B cell (primary cell): ENCODE data around the gene MRTFB. TPM values are rescaled to one million over a fixed set of nuclear protein-coding genes. Genes with fewer than 3 reads are reported as not detected.

ENCODE experiments used
- ATAC-seq: fragments of 200-7000 bp; cut with Tn5 transposase; one replicate; pipeline ENCODE4 v1.10.0; 2021; ENCODE audit warnings: low read depth, mild to moderate bottlenecking, moderate number of reproducible peaks, moderate library complexity
- CTCF ChIA-PET: fragments of 350-600 bp; sonication (Branson Sonifier 250); formaldehyde crosslinking; loops from one replicate; lab custom pipeline; 2021; ENCODE audit warnings: antibody characterized with exemption, inconsistent platforms; lab: Charles Lee
- POLR2A ChIA-PET: fragments of 350-600 bp; sonication (Branson Sonifier 250); formaldehyde crosslinking; loops from one replicate; lab custom pipeline; 2021; ENCODE audit warnings: antibody characterized with exemption; lab: Charles Lee
- DNase-seq: peaks from one replicate; pipeline ENCODE4 v3.0.0; 2013
- H2AFZ ChIP-seq: 2 replicates; pipeline ENCODE4 v1.6.1; 2012; ENCODE audit warnings: mild to moderate bottlenecking, low read depth, low read length; ENCODE audit not compliant: insufficient read depth, poor library complexity, severe bottlenecking
- H3K27ac ChIP-seq, 2 donors: 1 replicate in 1 of 2; 2 replicates in 1 of 2; pipeline ENCODE4 v1.5.1; 2012 to 2013; ENCODE audit warnings: low read length in 2 of 2, mild to moderate bottlenecking in 2 of 2, moderate library complexity in 1 of 2
- H3K27me3 ChIP-seq, 4 experiments: fragments of 200-600 bp in 1 of 4; sonication (generic) in 1 of 4; replicated peaks in 1 of 4; 1 replicate in 2 of 4; 2 replicates in 2 of 4; pipeline versions ENCODE4 v1.6.1 to v1.7.0; 2013 to 2016; ENCODE audit warnings: low read length in 3 of 4, mild to moderate bottlenecking in 2 of 4, mixed read lengths in 1 of 4, moderate library complexity in 1 of 4; ENCODE audit not compliant: insufficient read depth in 4 of 4, control insufficient read depth in 3 of 4; ENCODE audit errors: control extremely low read depth in 1 of 4
- H3K36me3 ChIP-seq, 2 experiments: replicated peaks in 1 of 2; 1 replicate in 1 of 2; 2 replicates in 1 of 2; pipeline versions ENCODE4 v1.6.1 to v1.7.1; 2013; ENCODE audit warnings: low read length in 1 of 2; ENCODE audit not compliant: insufficient read depth in 2 of 2, control insufficient read depth in 1 of 2; ENCODE audit errors: control extremely low read depth in 1 of 2, extremely low read depth in 1 of 2
- H3K4me1 ChIP-seq, 2 donors: fragments of 200-600 bp in 1 of 2; sonication (generic) in 1 of 2; 1 replicate in 1 of 2; 2 replicates in 1 of 2; pipeline versions ENCODE4 v1.5.1 to v1.6.1; 2013 to 2017; ENCODE audit warnings: low read length in 2 of 2; ENCODE audit not compliant: control insufficient read depth in 2 of 2, insufficient read depth in 2 of 2
- H3K4me2 ChIP-seq: replicated peaks from 2 replicates; pipeline ENCODE3; 2012; ENCODE audit warnings: mild to moderate bottlenecking, low read depth, low read length; ENCODE audit not compliant: poor library complexity, severe bottlenecking
- H3K4me3 ChIP-seq, 5 experiments: fragments of 200-600 bp in 1 of 5; sonication (generic) in 1 of 5; 1 replicate in 3 of 5; 2 replicates in 2 of 5; pipeline versions ENCODE4 v1.5.1 to v1.7.0; 2011 to 2016; ENCODE audit warnings: low read length in 4 of 5, mild to moderate bottlenecking in 4 of 5, low read depth in 2 of 5, control low read depth in 1 of 5, moderate library complexity in 1 of 5; ENCODE audit not compliant: insufficient read depth in 1 of 5; ENCODE audit errors: control extremely low read depth in 1 of 5, extremely low read depth in 1 of 5
- H3K79me2 ChIP-seq: fragments of 200-600 bp; sonication (generic); one replicate; pipeline ENCODE4 v1.6.0; 2016; ENCODE audit warnings: low read length; ENCODE audit not compliant: control insufficient read depth, insufficient read depth
- H3K9ac ChIP-seq: fragments of 200-600 bp; sonication (generic); 2 replicates; pipeline ENCODE4 v1.6.1; 2017; ENCODE audit warnings: mild to moderate bottlenecking, low read length, moderate library complexity
- H3K9me3 ChIP-seq, 3 donors: one replicate each; pipeline versions ENCODE4 v1.6.1 to v1.7.1; 2013; ENCODE audit warnings: low read length in 2 of 3; ENCODE audit not compliant: control insufficient read depth in 2 of 3, insufficient read depth in 1 of 3; ENCODE audit errors: control extremely low read depth in 1 of 3
- H4K20me1 ChIP-seq: 2 replicates; pipeline ENCODE4 v1.6.0; 2012; ENCODE audit warnings: mild to moderate bottlenecking, low read length; ENCODE audit not compliant: insufficient read depth, control insufficient read depth, poor library complexity, severe bottlenecking
- H3K27ac Mint-ChIP-seq: one replicate; pipeline ENCODE4 v1.8.0; 2021; ENCODE audit warnings: mixed read lengths
- H3K27me3 Mint-ChIP-seq: one replicate; pipeline ENCODE4 v1.8.0; 2021; ENCODE audit warnings: mixed read lengths
- H3K4me1 Mint-ChIP-seq: one replicate; pipeline ENCODE4 v1.8.0; 2021; ENCODE audit warnings: mixed read lengths
- H3K4me3 Mint-ChIP-seq: one replicate; pipeline ENCODE4 v1.8.0; 2021; ENCODE audit warnings: mixed read lengths
- H3K9me3 Mint-ChIP-seq: one replicate; pipeline ENCODE4 v1.8.0; 2022; ENCODE audit warnings: mixed read lengths; ENCODE audit not compliant: insufficient read depth
- EZH2 ChIP-seq: IDR thresholded peaks from 2 replicates; pipeline ENCODE4 v1.6.1; 2012; ENCODE audit warnings: borderline replicate concordance, low read depth, mild to moderate bottlenecking, moderate library complexity, low read length; ENCODE audit not compliant: insufficient read depth, poor library complexity, severe bottlenecking
- WGBS: methylation state at CpG from one replicate; pipeline ENCODE4 v1.1.5; 2013; ENCODE audit warnings: missing lambda C conversion rate; ENCODE audit not compliant: insufficient coverage; 5-methylcytosine and 5-hydroxymethylcytosine counted together
- intact Hi-C: fragments of 100-400 bp; cut with micrococcal nuclease; formaldehyde crosslinking; loops from one replicate; pipeline ENCODE4 v1.10.0; 2022
- polyA plus RNA-seq: library from polyadenylated mRNA; depleted of rRNA; stranded (reverse); fragments of >200 nt; gene quantifications from 2 replicates; pipeline ENCODE4 v1.2.3, GENCODE V29; 2012
- total RNA-seq, 2 donors: library from RNA; stranded (reverse); fragments of 120-200 nt in 1 of 2; gene quantifications; 1 replicate in 1 of 2; 2 replicates in 1 of 2; pipeline versions ENCODE4 v1.2.3 to v1.2.4, GENCODE V29; 2013 to 2022
- TF ChIP-seq, protein P1 (sequence below): fragments of 200-600 bp; IDR thresholded peaks from one replicate; pipeline ENCODE4 v1.8.0; 2022; ENCODE audit warnings: antibody characterized with exemption, mild to moderate bottlenecking

The MRTFB gene
- total and polyA plus RNA-seq, 2 donors (not counting 1 experiment from before 2014, with no cell fraction given) = 6.6 to 39.5 TPM

DNA sequence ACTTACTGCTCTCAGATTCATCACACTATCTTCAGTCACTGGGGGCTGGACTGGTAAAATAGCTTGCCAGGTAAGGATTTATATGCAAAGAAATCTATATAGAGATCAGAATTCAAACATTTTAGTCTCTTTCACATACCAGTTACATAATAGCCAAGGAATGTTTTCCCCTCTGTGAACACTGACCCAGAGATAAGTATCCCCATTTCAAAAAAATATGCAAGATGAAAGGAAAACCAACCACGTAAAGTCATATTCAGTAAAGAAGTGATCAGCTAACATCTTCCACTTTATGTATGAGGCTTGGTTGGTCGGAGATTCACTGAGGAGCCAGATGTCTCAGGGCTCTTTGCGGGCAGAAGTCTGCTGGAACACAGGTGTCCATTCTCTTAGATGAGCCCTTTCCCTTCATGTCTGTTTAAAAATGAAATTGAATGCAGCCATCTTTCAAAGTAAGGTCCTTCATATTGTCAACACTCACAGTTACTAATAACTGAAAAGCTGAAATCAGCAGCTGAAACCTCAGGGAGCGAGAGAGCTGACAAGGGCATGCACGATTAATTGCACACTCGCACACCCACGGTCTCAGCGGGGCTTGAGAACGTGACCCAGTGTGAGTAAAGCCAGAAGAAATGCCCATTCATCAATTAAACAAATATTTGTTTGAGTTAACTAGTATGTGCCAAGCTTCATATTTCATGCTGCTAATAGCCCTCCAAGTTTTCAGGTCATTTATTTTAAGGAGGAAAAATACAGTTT lies 161.2 kb downstream of the MRTFB start:
- no peaks in the 10 kb centered on the region for H3K27me3 ChIP-seq
- WGBS = 94% methylated on average over 4 of the region's 9 CpGs
- no peaks in the 10 kb centered on the region for H3K79me2 ChIP-seq
- TF ChIP-seq, protein P1, sequence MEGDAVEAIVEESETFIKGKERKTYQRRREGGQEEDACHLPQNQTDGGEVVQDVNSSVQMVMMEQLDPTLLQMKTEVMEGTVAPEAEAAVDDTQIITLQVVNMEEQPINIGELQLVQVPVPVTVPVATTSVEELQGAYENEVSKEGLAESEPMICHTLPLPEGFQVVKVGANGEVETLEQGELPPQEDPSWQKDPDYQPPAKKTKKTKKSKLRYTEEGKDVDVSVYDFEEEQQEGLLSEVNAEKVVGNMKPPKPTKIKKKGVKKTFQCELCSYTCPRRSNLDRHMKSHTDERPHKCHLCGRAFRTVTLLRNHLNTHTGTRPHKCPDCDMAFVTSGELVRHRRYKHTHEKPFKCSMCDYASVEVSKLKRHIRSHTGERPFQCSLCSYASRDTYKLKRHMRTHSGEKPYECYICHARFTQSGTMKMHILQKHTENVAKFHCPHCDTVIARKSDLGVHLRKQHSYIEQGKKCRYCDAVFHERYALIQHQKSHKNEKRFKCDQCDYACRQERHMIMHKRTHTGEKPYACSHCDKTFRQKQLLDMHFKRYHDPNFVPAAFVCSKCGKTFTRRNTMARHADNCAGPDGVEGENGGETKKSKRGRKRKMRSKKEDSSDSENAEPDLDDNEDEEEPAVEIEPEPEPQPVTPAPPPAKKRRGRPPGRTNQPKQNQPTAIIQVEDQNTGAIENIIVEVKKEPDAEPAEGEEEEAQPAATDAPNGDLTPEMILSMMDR = no peak
- TF ChIP-seq EZH2 = no peak
- no peaks in the 10 kb centered on the region for H4K20me1 ChIP-seq
- ATAC-seq (no peak), DNase-seq (no peak)
- CTCF ChIA-PET = interaction anchor here (1.2 kb wide), 1 partner anchor 309 kb away, joined by 3 read pairs; no protein-coding TSS in a partner anchor
- Mint-ChIP-seq H3K9me3 (no peaks in the 10 kb centered on the region), H3K27me3 (no peaks in the 10 kb centered on the region), H3K4me1 (no peaks in the 10 kb centered on the region), H3K4me3 (no peak overlapping the region), H3K27ac (no peak overlapping the region)
- no peak overlapping the region for H3K9ac ChIP-seq
- H3K9me3 ChIP-seq = peaks cover 0 to under 1% (median 0%) of the 10 kb centered on the region in 3 donors
- no peak overlapping the region for H3K4me2 ChIP-seq
- H3K4me3 ChIP-seq = no peak overlapping the region
- H3K4me1 ChIP-seq = no peaks in the 10 kb centered on the region
- no peak overlapping the region for H3K27ac ChIP-seq
- intact Hi-C loops = no loop called here
- no peak overlapping the region for H2AFZ ChIP-seq
- POLR2A ChIA-PET = no interaction called here
- H3K36me3 ChIP-seq = peaks cover 10 to 16% of the 10 kb centered on the region in 2 experiments

DNA sequence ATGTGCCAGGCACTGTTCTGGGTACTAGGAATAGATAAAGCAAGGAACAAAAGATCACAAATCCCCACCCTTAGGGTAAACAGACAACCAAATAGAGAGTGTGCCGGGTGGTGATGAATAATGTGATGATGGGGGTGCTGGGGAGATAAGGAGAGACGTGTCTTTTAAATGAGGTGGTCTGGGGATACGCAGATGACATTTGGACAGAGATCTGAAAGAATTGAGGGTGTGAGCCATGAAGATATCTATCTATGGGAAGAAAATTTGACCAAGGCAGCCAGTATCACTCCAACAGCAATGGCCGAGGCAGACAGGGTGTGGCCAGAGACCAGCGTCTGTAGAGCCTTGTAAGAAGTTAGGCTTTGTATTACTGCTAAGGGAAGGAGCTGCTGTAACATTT lies 165.3 kb downstream of the MRTFB start:
- H3K4me2 ChIP-seq = no peak overlapping the region
- DNase-seq (no peak), ATAC-seq (no peak)
- no peak for TF ChIP-seq EZH2
- TF ChIP-seq, protein P1 = no peak
- ChIA-PET POLR2A (no interaction called here), CTCF (interaction anchor here (2.5 kb wide), 1 partner anchor 313 kb away, joined by 5 read pairs; no protein-coding TSS in a partner anchor)
- H2AFZ ChIP-seq = no peak overlapping the region
- H3K9ac ChIP-seq = no peak overlapping the region
- H3K36me3 ChIP-seq = peaks cover 10 to 15% of the 10 kb centered on the region in 2 experiments
- H3K79me2 ChIP-seq = no peaks in the 10 kb centered on the region
- no peaks in the 10 kb centered on the region for H3K27me3 Mint-ChIP-seq
- no peaks in the 10 kb centered on the region for H3K9me3 ChIP-seq
- H3K27me3 ChIP-seq = no peaks in the 10 kb centered on the region
- no peaks in the 10 kb centered on the region for H3K9me3 Mint-ChIP-seq
- 100% methylated on average over 5 of the region's 5 CpGs for WGBS
- H4K20me1 ChIP-seq = no peaks in the 10 kb centered on the region
- H3K4me3 Mint-ChIP-seq = no peak overlapping the region
- H3K27ac Mint-ChIP-seq = no peak overlapping the region
- no peak overlapping the region for H3K4me3 ChIP-seq
- no peaks in the 10 kb centered on the region for H3K4me1 ChIP-seq
- intact Hi-C loops = no loop called here
- no peaks in the 10 kb centered on the region for H3K4me1 Mint-ChIP-seq
- H3K27ac ChIP-seq = no peak overlapping the region
